SU-DHL-6 (cell line): ENCODE results near the gene CPT1C.

Experiments used
- CTCF ChIP-seq: fragments of 200-600 bp; sonication (generic); IDR thresholded peaks from one replicate; pipeline ENCODE4 v1.5.1; 2017; ENCODE audit warnings: antibody characterized with exemption, mild to moderate bottlenecking, low read length, moderate library complexity; ENCODE audit not compliant: insufficient read depth, poor library complexity, severe bottlenecking
- EZH2phosphoT487 ChIP-seq: fragments of 200-600 bp; sonication (generic), shearing (Covaris generic); conservative IDR thresholded peaks from 2 replicates; pipeline ENCODE4 v1.6.1; 2018; ENCODE audit warnings: mild to moderate bottlenecking, antibody characterized with exemption, low read length, moderate library complexity, mixed read lengths

GRCh38 chr19:49761249-49761624, 70.3 kb downstream of the CPT1C start:
- TF ChIP-seq CTCF = no peak
- TF ChIP-seq EZH2phosphoT487 = no peak
